GM18519 (cell line): ENCODE data around the gene HINFP.
"Not testable (repeated sequence)": the region's sequence is repeated elsewhere in the genome, so short reads cannot be mapped to it uniquely, and the experiment has no call there.

Source experiments
- ATAC-seq: cut with Tn5 transposase; IDR thresholded peaks from one replicate; pipeline ENCODE4 v1.9.1; 2021; ENCODE audit warnings: mild to moderate bottlenecking, moderate library complexity; ENCODE audit not compliant: unreplicated experiment, low FRiP score

The HINFP gene

DNA sequence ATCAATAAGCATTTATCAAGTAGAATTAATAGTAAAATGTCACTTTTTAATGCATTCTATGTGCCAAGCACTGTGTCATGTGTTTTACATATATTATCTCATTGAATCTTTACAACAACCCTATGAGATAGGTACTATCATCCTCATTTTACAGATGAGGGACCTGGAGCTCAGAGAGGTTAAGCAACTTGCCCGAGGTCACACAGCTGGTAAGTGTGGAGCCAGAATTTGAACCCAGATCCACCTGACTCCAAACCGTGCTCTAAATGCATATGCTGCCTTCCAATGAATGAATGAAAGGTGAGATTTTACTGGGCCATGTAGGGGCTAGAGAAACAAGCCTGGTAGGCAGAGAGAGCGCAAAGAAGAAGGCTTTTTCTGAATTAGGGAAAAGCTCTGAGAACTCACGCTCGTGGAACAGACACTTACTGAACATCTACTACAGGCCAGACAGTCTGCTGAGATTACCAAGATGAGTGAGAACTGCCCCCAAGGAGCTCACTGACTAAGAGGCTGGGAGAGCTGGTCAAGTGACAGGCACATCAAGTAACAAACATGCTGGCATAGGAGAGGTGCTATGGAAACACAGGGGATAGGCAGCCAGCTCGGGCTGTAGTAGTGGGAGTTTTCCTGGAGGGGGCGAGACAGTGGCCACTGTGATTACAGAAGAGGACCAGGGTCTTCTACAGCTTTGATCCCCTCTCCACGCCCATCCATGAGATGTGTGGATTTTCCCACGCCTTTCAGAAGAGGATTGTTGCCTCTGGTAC, 31.9 kb downstream of the HINFP start:
- ATAC-seq: no peak

DNA sequence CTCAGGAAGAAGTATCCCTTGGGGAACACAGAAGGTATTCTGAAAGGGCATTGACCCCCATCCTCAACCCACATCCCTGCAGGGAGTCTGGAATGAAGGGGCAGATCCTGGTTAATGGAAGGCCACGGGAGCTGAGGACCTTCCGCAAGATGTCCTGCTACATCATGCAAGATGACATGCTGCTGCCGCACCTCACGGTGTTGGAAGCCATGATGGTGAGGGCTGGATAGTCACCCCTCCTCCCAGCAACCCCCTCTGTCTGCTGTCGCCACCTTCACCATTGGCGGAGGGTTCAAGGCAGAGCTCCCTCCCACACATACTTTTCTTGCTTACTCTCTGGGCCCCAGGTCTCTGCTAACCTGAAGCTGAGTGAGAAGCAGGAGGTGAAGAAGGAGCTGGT, 32.8 kb downstream of the HINFP start:
- no peak for ATAC-seq

DNA sequence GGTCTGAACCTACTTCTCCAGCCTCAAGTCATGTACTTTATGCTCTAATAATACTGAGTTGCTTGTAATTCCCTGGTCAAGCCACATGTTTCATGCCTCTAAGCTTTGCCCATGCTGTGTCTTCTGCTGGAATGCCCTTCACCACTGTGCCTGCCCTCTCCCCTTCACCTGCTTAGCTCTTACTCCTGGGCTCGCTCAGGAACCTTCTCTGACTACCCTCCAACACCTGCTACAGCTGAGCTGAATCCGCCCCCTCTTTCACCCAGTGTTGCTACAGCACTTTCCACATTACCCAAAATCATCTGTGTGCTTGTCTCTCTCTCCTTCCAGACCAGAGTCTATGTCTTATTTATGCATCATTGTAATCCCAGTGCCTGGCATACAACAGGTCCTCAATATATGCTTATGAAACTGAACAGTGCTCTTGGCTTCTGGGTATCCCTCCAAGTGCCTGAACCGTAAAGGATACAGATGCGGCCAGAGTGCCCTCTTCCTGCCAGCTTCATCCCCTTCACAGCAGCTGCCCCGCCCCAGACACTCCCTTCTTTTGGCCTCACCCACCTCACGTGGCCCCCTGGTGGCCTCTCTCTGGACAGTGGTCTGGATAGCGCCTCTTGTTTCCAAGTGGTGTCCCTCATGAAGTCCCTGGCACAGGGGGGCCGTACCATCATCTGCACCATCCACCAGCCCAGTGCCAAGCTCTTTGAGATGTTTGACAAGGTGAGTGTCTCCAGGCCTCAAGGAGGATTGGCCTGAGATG, 34.5 kb downstream of the HINFP start:
- ATAC-seq: no peak

DNA sequence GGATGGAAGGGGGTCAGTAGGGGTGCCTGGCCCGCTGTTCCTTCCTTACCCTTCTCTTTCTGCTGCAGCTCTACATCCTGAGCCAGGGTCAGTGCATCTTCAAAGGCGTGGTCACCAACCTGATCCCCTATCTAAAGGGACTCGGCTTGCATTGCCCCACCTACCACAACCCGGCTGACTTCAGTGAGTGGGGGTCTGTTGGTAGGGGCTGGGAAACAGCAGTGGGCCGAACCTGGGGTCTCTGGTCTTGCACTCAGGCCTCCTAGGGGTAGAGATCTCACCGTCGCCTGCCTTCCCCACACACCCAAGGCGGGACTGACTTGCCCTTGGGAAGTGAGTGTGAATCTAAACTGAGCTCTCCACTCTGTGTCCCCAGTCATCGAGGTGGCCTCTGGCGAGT, 35.1 kb downstream of the HINFP start:
- no peak for ATAC-seq

DNA sequence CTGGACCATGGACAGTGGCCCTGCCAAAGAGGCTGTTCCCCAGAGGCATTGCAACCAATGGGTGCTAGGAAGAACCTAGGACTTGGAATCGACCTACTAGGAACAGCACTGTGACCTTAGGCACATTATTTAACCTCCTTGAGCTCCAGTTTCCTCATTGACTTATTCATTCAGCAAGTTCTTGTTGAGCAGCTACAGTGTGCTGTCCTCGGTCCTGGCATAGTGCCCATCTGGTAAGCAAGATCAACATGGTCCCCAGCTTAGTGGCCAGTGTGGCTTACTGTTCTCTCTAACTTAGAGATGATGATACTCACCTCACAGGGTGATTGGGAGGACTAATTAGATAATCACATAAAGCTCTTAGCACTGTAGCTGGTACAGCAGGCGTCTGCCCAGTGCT, 35.7 kb downstream of the HINFP start:
- no peak for ATAC-seq

DNA sequence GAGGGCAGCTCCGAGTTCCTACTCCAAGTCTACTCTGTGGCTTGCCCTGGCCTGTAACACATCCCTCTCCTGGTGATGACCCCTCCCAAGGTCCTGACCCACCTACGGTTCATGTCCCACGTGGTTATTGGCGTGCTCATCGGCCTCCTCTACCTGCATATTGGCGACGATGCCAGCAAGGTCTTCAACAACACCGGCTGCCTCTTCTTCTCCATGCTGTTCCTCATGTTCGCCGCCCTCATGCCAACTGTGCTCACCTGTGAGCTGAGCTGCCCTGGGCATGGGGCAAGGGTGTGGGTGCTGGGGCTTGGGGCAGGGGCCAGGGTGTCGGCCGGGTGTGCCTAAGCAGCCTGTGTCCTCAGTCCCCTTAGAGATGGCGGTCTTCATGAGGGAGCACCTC, 37.1 kb downstream of the HINFP start:
- ATAC-seq: no peak

DNA sequence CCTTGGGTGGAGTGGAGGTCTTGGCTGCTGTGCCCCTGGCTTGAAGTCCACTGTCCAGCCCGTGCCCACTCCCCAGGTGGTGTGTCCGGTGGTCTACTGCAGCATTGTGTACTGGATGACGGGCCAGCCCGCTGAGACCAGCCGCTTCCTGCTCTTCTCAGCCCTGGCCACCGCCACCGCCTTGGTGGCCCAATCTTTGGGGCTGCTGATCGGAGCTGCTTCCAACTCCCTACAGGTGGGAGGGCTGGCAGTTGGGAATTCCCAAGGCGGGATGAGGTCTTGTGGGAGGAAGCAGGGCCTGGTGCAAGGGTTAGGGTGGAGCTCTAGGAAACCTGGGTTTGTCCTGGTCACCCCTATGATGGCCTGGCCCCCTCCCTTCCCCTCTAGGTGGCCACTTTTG, 38.8 kb downstream of the HINFP start:
- ATAC-seq: no peak

DNA sequence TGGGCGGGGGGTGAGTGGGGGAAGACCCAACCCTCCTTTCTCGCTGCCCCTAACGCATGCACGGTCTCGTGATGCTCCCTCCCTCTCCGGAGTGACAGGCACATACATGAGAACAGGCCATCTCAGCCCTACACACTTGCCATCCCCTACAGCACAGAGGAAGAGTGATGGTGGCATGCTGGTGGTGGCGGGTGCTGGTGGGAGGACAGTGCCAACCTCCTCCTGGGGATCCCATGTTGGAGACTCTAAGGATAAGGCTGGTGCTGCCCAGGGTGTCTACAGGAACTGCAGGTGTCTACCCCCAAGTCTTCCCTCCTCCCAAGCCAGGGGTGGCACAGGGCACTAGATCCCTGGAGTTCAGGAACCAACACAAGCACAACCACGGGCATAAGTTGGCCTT, 40.5 kb downstream of the HINFP start:
- ATAC-seq: no peak

DNA sequence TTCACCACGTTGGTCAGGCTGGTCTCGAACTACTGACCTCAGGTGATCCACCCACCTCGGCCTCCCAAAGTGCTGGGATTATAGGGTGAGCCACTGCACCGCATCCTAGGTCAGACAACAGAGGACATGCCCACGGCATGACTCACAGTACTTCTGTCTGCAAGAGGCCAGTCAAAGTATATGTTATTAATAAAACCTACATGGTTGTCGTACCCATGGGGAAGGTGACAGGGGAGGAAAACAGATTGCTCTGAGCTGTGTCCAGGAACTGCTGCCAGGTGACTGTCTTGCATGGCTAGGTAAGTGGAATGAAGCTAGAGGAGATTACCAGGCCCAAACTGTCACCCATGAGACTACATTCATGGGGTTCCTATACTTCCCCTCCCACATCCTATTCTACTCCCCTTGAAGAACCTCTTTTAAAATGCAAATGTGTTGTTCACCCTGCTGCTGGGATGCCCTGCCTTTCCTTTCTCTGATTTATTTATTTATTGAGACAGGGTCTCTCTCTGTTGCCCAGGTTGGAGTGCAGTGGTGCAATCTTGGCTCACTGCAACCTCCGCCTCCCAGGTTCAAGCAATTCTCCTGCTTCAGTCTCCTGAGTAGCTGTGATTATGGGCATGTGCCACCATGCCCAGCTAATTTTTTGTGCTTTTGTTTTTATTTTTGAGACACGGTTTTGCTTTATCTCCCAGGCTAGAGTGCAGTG, 45.1 kb downstream of the HINFP start:
- no peak for ATAC-seq

DNA sequence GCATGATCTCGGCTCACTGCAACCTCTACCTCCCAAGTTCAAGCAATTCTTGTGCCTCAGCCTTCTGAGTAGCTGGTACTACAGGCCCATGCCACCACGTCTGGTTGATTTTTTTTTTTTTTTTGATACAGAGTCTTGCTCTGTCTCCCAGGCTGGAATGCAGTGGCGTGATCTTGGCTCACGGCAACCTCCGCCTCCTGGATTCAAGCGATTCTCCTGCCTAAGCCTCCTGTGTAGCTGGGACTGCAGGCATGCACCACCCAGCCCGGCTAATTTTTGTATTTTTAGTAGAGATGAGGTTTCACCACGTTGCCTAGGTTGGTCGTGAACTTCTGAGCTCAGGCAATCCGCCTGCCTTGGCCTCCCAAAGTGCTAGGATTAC, 45.7 kb downstream of the HINFP start:
- ATAC-seq: not testable (repeated sequence)

DNA sequence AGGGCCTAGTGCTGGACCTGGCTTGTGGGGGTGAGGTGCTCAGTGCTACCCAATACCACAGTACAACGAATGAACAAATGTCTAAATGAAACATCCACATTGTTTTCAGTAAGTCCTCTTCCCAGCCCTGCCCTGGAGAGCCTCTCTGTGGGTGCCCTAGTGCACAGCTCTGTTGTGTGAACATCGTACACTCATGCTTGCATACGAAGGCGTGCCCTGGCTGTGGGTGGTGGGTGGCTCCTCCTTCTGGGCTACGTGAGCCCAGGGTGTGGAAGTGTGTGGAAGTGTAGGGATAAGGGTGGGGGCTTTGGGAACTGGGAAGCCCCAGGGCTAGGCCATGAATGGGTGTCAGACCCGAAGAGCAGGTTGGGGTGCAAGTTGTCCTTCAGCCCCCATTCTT, 46.6 kb downstream of the HINFP start:
- ATAC-seq: no peak

DNA sequence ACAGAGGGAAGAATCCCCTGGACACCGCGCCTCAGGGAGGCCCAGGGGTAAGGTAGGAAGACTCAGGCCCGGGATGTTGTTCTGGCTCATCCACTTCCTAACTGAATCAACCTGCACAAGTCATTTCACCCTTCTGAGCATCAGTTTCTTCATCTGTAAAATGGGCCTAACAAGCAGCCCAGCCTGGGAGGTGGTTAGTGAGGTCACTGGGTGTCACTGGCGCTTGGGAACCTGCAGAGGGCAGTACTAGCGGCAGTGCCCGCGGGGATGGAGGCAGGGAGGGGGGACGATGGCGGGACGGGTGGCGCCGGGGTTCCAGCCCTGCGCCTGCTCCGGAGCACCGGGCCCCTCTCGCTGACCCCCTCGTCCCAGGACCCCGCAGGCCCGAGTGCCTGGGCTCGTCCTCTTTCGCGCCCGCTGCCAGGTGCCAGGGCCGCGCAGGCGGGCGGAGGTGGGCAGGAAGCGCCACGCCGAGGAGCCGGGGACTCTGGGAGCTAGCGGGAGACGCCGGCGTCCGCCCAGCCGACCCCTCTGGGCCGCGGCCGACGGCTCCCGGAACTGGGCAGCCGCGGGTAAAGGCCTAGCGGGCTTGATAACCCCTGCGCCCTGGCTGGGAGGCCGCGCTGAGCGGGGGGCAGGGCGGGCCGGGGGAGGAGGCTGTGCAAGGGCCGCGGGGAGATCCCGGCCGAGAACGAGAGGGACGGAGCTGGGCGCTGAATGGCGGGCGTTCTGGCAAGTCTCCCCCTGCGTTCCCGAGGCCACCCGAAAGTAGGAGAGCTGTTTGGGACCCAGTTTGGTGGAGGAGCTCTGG, 47.3 kb downstream of the HINFP start, which contains the start of gene NLRX1:
TSS of gene NLRX1 (plus strand) at position 255 of the 811 bp plus-strand sequence. CDS start 2,679 bp downstream, outside the sequence.
- ATAC-seq: no peak

DNA sequence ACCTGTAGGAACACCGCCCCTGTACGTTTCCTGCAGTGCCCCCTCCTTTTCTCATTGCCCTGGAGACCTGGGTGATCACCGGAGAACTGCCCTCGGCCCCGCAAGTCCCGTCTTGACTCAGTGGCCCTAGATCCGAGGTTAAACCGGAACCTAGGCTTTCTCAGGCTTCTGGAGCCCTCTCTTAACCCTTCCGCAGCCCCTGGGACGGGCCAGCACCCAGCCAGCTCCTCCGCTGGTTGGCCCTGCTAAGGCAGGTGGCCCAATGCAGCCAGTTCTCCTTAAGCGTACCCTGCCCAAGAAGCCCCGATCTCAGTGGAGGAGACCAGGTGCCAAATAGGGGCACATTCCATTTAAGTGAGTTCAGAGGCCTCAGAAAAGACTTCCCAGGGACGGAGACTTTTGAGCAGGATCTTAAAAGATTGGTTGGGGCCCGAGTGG, 47.9 kb downstream of the HINFP start:
- ATAC-seq: no peak

DNA sequence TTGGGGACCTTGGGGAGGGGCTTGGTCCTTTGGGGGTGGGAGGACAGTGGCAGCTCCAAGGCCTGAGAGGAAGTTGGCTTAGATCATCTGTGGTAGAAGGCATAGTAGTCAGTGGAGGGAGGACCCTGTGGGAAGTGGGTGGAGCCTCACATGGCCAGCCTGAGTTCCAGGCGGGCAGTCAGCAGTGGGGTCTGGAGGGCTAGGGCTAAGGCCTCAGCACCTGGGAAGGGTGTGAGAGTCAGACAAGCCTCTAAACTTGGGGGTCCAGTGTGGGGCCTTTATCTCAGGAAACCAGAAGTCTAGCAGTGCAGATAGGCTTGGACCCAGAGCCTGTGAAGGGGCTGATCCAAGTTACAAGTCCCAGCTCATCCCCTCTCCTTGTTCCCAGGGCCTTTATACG, 51.1 kb downstream of the HINFP start:
- ATAC-seq: no peak

DNA sequence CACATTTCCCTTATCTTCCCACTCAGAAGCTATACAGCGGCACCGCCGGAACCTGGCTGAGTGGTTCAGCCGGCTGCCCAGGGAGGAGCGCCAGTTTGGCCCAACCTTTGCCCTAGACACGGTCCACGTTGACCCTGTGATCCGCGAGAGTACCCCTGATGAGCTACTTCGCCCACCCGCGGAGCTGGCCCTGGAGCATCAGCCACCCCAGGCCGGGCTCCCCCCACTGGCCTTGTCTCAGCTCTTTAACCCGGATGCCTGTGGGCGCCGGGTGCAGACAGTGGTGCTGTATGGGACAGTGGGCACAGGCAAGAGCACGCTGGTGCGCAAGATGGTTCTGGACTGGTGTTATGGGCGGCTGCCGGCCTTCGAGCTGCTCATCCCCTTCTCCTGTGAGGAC, 52.1 kb downstream of the HINFP start:
- ATAC-seq: no peak

DNA sequence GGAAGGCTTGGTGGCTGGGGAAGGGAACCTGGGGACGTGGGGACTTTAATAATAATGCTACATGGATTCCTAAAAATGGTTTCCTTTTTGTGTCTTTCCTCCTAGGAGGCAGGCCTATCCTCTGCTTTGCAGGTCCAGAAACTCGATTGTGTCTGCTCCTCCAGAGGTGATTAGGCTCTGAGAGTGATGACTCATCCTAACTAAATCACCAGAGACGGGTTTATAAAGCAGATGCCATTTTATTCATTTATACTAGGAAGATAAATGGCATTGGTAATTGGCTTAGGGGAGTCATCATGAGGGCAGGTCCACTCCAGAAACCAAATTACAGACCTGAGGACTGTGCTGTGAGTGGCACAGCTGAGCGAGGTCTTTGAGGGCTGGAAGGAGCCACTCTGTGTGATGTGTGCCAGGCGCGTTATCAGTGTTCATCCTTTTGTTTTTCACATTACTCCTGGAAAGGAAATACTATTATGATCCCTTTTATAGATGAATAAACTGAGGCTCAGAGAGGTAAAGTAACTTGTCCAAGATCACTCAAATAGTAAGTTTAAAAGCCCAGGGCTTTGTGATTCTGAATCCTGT, 54.2 kb downstream of the HINFP start:
- no peak for ATAC-seq

DNA sequence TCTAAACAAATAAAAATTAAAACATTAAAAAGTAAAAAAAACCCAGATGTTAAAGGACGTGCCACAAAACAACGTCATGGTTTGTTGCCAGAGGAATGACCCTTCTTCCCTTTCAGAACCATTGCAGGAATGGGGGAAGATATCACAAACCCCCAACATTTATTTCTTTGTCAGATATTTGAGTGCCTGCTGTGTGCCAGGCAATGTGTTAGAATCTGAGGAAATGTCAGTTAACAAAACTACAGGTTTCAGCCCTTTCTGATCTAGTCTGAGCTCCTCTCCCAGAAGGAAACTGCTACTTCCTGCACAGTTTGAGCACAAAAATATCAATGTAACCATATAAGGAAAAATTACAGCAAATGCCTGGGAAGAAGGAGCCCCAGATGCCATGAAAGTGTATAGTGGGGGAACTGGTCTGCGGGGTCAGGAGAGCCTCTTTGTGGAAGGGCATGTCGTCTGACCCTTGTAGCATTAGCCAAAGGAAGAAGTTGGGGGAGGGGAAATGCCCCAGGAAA, 56.8 kb downstream of the HINFP start:
- no peak for ATAC-seq

DNA sequence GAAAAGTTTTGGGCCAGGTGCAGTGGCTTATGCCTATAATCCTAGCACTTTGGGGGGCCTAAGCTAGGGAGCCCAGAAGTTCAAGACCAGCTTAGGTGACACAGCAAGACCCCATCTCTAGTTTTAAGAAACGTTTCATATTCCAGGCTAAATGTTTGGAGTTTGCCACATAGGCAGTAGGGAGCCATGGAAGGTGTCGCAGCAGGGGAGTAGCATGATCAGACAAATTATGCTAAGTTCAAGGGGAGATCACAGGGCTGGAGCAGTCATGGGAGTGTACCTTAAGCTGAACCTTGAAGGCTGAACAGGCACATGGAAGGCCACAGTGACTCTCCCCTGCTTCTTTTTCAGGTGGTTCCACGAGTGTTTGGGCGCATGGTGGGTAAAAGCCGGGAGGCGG, 58.0 kb downstream of the HINFP start:
- no peak for ATAC-seq

DNA sequence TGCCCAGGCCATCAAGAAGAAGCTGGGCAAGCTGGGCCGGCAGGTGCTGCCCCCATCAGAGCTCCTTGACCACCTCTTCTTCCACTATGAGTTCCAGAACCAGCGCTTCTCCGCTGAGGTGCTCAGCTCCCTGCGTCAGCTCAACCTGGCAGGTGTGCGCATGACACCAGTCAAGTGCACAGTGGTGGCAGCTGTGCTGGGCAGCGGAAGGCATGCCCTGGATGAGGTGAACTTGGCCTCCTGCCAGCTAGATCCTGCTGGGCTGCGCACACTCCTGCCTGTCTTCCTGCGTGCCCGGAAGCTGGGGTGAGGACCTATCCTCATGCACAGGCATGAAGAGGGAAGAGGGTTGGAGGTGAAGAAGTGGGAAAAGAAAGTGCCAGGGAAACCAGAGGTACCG, 58.6 kb downstream of the HINFP start:
- no peak for ATAC-seq
